GM19239 (cell line): Measurements from ENCODE around the gene DNAJC1.

ENCODE experiments used
- DNase-seq: peaks from one replicate; pipeline ENCODE4 v3.0.0; 2011; ENCODE audit warnings: low spot score; ENCODE audit not compliant: insufficient read length
- FAIRE-seq: peaks from 2 replicates; lab custom pipeline; 2011; peaks lifted over from hg19 to GRCh38; lab: Jason Lieb, UNC

The DNAJC1 gene

GRCh38 chr10:22010973-22011408 is 7.5 kb upstream of the DNAJC1 start:
- DNase-seq (no peak), FAIRE-seq (no peak)

GRCh38 chr10:22010539-22010938 is 7.0 kb upstream of the DNAJC1 start:
- no peak for FAIRE-seq
- no peak for DNase-seq

GRCh38 chr10:22006379-22006884 is 2.9 kb upstream of the DNAJC1 start:
- no peak for DNase-seq
- FAIRE-seq, result no peak

GRCh38 chr10:22005763-22006162 is 2.2 kb upstream of the DNAJC1 start:
- DNase-seq, result no peak

GRCh38 chr10:22003964-22004281 is 393 bp upstream of the DNAJC1 start:
- DNase-seq (no peak), FAIRE-seq (no peak)

More at GRCh38 chr10:22005763-22006162, 2.2 kb upstream of the DNAJC1 start:
- no peak for FAIRE-seq

- FAIRE-seq (no peak), DNase-seq (peak; percentile 7)
These were observed 846 bp downstream of the DNAJC1 start for GRCh38 chr10:22002591-22003176.

GRCh38 chr10:21995557-21995956 is 8.0 kb downstream of the DNAJC1 start:
- DNase-seq, result no peak
- FAIRE-seq, result no peak

GRCh38 chr10:21993360-21994001 is 10.0 kb downstream of the DNAJC1 start:
- DNase-seq, result no peak
- FAIRE-seq, result peak; percentile 79

- DNase-seq, result no peak
- no peak for FAIRE-seq
These were observed 11.7 kb downstream of the DNAJC1 start for GRCh38 chr10:21991785-21992184.

GRCh38 chr10:21990449-21990848 is 13.1 kb downstream of the DNAJC1 start:
- DNase-seq (no peak), FAIRE-seq (no peak)

GRCh38 chr10:21989453-21990154 is 13.9 kb downstream of the DNAJC1 start:
- no peak for DNase-seq
- peak; percentile 73 for FAIRE-seq

GRCh38 chr10:21985541-21985940 is 18.0 kb downstream of the DNAJC1 start:
- FAIRE-seq, result no peak

GRCh38 chr10:21981118-21981517 is 22.4 kb downstream of the DNAJC1 start:
- FAIRE-seq, result no peak
- DNase-seq, result no peak

More at GRCh38 chr10:21985541-21985940, 18.0 kb downstream of the DNAJC1 start:
- DNase-seq, result no peak

GRCh38 chr10:21980691-21981090 is 22.8 kb downstream of the DNAJC1 start:
- DNase-seq (no peak), FAIRE-seq (no peak)

GRCh38 chr10:21978191-21978862 is 25.2 kb downstream of the DNAJC1 start:
- DNase-seq (no peak), FAIRE-seq (no peak)

- DNase-seq (no peak), FAIRE-seq (no peak)
These were observed 26.8 kb downstream of the DNAJC1 start for GRCh38 chr10:21976739-21977138.

GRCh38 chr10:21976280-21976679 is 27.2 kb downstream of the DNAJC1 start:
- DNase-seq (no peak), FAIRE-seq (no peak)

GRCh38 chr10:21975378-21975990 is 28.0 kb downstream of the DNAJC1 start:
- FAIRE-seq, result no peak

GRCh38 chr10:21972584-21972983 is 30.9 kb downstream of the DNAJC1 start:
- no peak for DNase-seq
- peak; percentile 8 for FAIRE-seq

More at GRCh38 chr10:21975378-21975990, 28.0 kb downstream of the DNAJC1 start:
- DNase-seq, result no peak
